Stimulated activated CD4-positive, alpha-beta T cell treated with anti-CD3 and anti-CD28 coated beads, TNF-alpha, amount 100 ng/mL, for 24 hours (primary cell): ENCODE results near the gene ENTPD8.
A peak's percentile ranks its signal among the peaks of the same experiment; 100 is the strongest.

Source experiments
- DNase-seq, 3 experiments: peaks; one replicate each; pipeline ENCODE4 v3.0.0-alpha.2; 2020; ENCODE audit warnings: low read depth in 3 of 3

ENTPD8 gene

DNA sequence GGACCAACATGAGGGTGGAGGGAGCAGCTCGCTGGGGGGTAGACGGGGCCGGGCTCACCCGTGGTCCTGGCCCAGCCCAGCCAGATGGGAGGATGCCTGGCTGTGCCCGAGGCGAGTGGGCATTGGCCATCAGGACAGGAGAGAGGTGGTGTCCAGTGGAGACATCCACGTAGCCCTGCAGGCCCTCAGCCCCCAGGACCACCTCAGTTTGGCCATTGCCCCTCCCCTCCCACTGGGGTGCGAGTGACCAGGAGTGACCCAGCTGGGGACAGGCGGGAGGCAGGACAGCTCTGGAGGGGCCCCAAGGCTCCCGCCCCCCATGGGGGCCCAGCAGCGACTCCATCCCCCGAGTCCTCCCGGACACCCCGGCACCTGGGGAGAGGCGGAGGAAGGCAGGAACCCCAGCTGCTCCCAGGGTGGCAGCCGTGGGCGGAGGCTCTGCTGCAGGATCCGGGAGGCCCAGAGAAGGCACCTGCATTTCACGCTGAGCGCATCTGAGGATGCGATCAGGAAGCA lies 9.7 kb downstream of the ENTPD8 start:
- no peak for DNase-seq

DNA sequence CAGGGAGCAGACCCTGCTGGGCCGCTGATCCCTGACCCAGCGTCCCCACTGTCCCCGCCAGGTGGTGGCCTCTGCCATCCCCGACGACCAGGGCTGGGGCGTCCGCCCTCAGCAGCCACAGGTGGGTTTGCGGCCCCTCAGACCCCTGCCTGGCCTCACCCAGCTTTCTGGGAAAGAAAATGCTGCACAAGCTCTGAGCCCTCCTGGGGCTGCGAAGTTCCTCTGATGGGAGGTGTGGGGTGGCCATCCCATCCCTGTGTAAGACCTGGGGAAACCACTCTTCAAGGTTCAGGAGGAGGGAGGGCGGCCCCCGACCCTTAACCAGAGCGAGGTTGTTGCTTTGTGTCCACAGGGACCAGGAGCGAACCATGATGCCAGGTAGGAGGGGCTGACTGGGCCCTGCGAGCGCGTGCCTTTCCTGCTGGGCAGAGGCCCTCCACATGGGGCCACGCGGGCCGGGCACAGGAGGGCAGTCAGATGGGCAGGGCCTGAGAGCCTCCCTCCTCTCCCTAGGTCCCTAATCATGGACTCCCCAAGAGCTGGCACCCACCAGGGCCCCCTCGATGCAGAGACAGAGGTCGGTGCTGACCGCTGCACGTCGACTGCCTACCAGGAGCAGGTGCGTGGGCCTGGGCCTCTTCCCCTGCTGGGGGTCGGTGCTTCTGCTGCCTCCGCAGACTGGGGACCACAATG lies 10.3 kb downstream of the ENTPD8 start:
- no peak for DNase-seq

DNA sequence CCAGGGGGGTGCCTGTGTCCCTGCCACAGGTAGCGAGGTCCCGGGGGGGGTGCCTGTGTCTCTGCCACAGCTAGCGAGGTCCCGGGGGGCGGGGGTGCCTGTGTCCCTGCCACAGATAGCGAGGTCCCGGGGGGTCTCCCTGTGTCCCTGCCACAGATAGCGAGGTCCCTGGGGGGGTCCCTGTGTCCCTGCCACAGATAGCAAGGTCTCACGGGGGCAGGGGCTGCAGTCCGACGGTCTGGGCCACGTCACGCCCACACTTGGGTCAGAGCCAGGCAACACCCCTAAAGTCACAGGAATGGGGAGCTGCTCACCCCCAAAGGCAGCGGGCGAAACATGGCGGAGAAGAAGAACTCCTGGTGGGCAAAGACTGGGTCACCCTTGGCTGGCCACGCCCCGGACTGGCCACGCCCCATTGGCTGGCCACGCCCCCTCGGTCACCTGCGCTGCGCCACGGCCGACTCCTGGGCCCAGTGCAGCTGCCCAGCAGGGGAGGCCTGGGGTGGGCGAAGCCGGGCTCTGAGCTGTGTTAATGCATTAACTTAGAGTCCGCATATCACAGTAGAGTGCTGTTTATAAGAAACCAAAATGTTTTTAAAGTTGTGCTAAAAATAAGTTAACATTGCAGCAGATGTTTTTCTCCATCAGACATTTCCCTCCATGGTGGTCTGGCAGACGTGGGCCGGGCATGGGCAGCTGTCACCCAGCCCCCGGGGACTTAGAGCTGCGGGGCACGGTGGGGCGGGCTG lies 11.0 kb downstream of the ENTPD8 start:
- no peak for DNase-seq

DNA sequence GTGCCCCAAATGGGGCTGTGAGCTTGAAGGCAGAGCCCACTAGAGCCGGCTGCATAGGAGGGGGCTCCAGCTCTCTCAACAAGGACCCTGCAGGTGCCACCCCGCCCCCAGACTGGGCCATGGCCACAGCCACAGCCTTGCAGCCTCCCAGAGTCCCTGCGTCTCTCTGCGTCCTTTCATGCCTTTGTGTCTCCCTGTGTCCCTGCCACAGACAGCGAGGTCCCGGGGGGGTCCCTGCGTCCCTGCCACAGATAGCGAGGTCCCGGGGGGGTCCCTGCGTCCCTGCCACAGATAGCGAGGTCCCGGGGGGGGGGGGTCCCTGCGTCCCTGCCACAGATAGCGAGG lies 11.6 kb downstream of the ENTPD8 start:
- no peak for DNase-seq

DNA sequence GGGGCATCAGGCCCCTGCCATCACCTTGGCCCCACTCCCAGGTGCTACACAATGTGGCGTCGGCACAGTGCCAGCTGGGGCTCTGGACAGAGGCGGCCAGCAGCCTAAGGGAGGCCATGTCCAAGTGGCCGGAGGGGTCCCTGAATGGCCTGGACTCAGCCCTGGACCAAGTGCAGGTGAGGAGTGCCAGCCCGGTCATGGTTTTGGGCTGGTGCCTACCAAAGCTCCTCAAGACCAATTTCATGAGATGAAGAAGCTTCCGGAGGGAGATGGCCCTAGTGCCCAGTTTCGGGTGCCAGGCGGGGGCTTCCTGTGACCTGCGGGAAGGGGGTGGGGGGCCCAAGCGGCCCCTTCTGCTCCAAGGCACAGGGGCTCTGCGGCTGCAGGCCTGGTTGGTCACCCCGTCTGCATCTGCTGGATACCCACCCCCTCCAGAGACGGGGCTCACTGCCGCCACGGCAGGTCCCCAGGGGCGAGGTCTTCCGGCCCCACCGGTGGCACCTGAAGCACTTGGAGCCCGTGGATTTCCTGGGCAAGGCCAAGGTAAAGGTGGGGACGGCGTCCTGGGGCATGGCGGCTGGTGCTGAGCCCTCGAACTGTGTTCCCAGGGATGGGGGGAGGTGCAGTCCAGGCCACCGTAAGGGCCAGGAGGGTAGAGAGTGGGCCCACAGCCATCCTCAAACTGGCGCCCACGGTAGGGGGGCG lies 12.2 kb downstream of the ENTPD8 start:
- no peak for DNase-seq

DNA sequence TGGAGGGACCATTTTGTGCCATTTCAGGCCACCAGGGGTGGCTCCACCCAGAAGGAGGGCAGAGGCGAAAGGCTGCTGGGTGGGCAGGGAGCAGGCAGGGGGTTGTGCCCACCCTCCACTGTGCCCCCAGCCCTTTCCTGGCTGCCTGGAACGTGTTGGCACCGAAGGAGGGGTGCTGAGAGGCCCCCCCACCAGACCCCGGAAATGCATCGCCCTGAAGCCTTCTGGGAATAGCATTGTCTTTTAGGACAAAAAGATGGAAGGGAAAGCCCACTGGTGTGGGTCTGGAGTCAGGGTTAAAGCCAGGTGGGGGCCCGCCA lies 12.9 kb downstream of the ENTPD8 start:
- DNase-seq: no peak

DNA sequence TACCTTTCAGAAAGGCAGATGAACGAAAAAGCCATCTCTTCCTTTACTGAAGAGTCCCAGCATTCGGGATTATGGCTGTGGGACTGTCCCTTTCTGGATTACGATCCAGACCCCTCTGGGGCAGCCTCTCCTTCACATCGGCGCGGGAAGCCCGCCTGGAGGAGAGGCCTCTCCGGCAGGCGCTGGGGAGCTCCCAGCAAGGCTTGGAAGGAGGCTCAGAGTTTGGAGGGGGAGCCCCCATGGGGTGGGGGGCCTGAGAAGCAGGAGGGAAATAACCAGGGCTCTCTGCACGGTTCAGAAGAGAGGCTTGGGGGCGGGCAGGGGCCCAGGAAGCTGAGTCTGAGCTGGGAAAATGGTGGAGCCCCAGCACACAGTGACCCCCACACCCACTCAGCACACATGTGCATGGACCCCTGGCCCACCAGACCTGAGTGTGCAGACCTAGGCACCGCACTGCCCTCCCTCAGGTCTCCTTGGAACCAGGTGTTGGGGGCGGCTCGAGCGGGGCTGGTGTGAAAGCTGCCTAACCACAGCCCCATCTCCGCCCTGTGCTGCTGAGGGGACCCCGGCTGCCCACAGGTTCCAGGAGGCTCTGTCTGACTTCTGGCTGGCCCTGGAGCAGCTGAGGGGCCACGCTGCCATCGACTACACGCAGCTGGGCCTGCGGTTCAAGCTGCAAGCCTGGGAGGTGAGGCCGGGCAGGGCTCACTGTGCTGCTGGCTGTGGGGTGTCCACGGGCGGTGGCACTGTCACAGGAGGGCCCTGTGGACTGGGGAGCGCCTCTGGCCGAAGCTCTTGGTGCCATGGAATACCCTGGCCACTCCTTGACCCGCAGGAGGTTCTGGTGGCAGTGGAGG lies 13.5 kb downstream of the ENTPD8 start:
- no peak for DNase-seq

DNA sequence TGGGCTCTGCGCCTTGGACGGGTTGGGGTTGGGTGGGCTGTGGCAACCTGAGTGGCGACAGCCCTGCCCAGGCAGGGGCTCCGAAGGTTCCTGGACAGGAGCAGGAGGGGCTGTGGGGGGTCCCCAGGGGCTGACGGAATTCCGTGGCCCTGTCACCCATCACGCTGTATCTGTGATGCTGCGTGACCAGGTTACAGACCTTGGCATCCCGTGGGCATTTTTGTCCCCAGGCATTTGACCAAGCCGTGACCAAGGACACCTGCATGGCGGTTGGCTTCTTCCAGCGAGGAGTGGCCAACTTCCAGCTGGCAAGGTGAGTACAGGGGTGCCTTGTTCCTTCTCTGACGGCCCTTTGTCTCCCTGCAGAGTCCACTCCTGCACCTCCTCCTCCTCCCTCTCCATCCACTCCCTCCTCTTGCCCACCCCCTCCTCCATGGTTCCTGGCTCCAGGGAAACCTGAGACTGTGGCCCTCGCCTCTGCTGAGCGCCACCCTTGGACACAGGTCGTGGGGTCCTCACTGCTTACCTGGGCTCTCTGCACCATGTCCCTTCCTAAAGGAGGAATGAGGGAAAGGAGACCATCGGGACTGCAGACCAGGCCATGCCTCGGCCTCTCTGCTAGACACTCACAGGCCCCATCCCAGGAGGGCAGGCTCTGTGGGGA lies 15.0 kb downstream of the ENTPD8 start:
- DNase-seq: no peak

DNA sequence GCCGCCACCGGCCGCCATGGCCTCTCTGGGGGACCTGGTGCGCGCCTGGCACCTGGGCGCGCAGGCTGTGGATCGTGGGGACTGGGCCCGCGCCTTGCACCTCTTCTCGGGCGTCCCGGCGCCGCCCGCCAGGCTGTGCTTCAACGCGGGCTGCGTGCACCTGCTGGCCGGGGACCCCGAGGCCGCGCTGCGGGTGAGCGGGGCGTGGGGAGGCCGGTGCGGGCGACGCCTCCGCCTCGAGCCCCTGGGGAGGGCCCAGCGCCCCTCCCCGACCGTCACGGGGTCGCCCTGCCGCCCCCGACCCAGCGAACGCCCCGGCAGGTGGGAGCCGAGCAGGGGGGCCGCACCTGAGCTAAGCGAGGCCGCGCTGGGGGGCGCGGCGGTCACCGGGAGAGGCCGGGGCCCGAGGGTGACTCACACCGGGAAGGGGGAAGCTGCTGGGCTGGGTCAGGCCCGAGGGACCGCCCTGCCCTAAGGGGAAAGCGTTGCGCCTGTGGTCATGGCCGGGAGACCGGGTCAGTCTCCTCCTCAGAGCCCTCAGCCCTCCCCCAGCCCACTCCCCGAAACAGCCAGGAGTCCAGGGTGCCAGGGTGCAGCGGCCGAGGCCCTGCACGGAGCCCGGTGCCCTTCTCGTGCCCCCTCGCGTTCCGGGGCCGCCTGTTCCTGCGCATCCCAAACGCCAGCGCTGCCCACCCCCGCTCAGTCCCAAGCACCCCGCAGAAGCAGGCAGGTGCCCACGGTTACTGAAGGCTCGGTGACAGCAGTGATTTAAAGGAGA lies 17.5 kb downstream of the ENTPD8 start:
- DNase-seq: no peak

DNA sequence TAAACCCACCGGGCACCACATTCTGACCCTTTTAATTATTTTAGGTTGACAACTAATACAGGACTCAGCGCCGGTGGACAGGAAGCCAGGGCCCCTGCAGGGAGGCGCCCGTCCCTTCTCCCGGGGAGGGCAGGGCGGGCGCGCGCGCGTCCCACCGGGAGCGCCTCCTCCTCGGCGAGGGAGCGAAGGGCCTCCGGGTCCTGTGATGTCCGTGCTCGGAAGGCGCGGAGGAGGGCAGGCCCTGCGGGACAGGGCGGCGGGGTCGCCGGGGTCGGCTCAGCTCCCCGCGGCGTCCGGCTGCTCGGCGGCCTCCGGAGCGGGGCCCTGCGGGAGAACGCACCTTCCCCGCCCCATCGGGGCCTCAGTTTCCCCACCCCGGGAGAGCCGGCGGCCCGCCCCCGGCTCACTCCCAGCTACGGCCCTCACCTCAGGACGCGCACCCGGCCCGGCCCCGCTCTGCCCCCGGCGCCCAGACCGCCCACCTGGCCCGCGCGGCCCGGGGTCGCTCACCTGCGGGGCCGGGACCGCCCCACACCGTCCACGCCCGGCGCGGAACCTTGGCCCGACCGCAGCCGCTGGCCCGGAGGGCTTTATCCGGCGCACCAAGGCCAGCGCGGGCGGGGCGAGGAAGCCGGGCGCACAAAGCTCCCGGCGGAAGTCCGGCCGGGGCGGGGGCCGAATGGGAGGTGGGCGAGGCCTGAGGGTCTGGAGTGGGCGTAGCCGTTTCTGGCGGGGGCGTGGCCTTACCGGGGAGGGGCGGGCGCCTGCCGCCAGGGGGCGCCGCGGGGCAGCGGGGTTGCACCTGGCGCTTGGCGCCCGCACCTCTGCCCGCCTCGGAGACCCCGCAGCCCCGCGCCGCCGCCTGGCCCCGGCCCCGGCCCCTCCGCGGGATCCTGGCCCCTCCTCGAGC lies 18.3 kb downstream of the ENTPD8 start, which contains the start of the genes EXD3 and NOXA1:
Gene EXD3, minus strand, starts transcription at position 559 of the 910 bp plus-strand sequence. CDS start 27,805 bp downstream, outside the sequence.
Gene NOXA1, plus strand, starts transcription at position 790 of the 910 bp plus-strand sequence. CDS start 137 bp downstream, outside the sequence.
- DNase-seq: peak; percentile 89 to 94 (median 92)

DNA sequence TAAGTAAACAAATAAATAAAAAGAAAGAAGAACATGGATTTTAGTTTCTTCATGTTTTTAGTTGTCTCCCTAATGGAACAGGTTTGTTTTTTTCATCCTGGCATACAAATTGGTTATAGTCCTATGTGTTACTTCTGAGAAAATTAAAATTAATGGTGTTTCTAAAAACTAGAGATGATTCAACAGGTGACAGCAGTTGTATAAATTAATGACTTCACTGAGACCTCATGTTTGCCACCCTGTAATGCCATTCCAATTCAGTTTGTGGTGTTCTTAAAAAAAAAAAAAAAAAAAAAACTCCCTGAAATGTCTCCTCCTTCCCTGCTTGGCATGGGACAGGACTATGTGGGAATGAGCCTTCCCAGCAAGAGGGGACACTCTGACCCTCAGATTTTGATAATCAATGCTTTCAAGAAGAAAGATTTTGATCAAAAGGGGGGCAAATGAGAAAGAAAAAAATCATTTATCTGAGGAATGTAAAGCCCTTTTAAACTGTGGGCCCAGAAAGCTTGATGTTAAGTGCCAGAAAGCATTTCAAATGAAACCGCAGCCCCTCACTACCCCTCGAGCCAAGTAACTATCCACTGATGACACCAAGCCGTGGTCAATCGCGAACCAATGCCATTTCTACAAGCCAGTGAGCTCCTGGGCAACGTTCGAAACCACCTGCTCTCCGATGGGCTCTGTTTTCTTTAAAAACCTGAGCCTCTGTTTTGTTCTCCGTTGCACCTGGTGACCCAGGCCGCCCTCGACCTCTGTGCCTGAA lies 19.1 kb downstream of the ENTPD8 start:
- DNase-seq: no peak

DNA sequence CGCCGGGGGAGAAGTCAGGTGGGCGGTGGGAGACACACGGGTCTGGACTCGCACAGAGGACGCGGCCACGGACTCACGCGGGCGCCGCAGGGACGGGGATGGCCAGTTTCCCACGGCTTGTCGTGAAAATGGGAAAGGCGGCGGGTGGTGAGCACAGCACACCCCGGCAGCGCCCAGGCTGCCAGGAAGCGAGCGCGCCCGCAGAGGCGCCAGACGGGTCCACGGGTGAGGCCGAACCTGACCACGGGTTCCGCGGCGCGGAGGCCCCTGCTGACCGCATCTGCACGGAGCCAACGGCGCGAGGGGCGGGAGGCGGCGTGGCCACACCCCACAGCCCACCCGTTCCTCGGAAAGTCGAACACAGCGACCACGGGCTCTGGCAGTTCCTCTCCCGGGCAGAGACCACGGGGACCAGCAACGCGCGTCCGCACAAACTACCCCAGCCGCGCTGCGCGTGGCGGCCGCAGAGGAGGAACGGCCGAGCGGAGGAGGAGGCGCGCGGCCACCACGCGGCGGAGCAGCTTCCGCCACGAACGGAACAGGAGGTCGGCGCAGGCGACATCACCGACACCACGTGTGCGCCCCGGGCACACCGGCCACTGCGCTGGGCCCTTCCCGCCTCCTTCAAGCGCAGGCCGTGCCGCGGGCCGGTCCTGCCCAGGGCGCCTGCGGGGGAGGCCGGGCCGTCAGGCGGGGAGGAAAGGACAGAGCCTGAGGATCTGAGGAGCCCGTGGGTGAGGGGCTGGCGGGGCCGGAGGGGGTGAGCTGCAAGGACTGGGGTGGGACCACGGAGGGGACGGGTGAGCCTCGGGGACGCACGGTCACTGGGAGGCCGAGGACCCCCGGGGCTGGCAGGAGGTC lies 23.8 kb downstream of the ENTPD8 start:
- DNase-seq: no peak

DNA sequence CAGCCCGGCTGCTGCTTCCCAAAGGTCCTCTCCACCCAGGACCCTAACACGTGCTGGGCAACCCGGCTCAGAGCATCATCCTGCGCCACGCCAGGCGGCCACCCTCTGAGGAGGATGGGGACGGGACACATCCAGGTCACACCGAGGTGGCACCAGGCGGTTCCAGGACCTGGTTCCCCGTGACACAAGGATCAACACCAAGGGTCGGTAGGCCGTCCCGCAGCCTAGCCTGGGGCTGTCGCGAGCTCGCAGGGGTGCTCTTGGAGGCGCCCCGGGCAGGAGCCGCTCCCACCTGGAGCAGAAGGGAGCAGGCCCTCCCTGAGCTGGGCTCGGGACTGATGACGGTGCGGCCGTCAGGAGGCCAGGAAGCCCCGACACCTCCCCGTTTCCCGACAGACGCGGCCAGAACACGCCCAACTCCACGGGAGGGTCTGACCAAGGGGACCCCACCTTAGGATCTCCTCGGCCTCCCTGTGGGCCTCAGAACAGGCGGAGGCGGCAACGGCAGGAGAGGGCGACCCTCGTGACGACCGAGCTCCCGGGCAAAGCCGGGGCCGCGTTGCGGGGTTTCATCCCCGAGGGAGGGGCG lies 24.5 kb downstream of the ENTPD8 start:
- no peak for DNase-seq

DNA sequence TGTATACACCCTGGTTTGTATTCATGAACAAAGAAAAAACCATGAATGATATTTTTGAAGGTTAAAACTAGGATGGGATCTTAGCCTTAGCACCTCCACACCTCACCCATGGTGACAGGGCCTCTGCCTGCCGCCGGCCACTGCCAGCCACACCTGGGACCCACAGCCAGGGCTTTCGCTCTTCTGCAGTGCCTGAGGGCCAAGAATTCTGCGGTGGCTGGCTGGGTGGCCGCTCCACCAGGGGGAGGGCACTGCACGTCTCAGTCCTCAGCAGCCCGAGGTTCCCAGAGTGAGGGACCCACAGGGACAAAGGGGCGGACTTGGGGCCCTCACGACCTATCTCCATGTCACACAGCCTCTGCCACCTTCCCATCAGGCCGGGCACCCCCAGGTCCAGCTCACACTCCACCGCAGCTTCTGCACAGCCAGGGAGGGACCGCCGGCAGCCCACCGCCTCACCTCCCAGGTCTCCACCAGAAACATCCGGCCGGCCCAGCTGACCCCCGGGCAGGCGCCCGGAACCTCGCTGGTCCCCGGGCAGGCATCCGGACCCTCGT lies 25.1 kb downstream of the ENTPD8 start:
- DNase-seq: no peak

DNA sequence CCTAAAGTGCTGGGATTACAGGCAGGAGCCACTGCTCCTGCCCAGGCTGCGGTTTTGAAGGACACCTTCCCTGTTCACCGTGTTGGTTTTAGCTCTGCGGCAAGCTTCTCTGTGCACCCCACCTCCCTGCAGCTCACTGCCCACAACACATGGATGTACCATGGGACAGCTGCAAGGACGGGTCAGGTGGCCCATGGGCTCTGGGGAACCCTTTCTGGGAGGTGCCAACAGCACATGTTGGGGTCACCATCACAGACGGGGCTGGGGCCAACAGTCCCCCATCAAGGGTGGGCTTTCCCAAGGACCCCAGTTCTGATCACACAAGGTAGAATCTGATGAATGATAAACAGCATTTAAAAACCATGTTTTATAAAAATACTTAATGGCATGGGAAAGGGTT lies 25.7 kb downstream of the ENTPD8 start:
- DNase-seq: no peak

DNA sequence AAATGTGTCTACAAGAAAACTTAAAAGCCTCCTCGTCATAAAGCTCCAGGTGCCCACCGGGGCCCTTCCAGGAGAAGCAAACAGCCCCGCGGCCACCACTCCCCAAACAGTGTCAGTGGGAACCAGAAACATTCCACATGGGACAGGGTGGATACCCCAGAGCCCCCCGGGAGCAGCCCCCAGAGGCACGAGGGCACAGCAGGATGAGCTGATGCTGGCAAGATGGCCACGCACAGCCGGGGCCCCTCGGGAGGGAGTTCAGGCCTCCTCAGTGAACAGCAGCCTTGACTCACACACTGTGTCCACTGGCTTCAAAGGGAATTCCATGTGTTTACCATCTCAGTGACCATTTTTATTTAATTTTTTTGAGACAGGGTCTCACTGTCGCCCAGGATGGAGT lies 28.7 kb downstream of the ENTPD8 start:
- no peak for DNase-seq
